Lower lobe of right lung (tissue), 2 donors: ENCODE results near the gene ARFGEF3. TPM values are rescaled to one million over a fixed set of nuclear protein-coding genes. Genes with fewer than 3 reads are reported as not detected.

Experiments
- ATAC-seq, 2 donors: fragments of 200-7000 bp; cut with Tn5 transposase; one replicate each; pipeline ENCODE4 v1.9.1; 2020 to 2022; ENCODE audit warnings: mild to moderate bottlenecking in 2 of 2, moderate library complexity in 2 of 2
- DNase-seq: peaks from one replicate; pipeline ENCODE4 v3.0.0-alpha.2; 2020
- H3K27ac ChIP-seq: fragments of 200-600 bp; one replicate; pipeline ENCODE4 v1.8.0; 2022
- H3K27me3 ChIP-seq: fragments of 200-600 bp; one replicate; pipeline ENCODE4 v1.8.0; 2022; ENCODE audit warnings: low read depth
- H3K36me3 ChIP-seq: fragments of 200-600 bp; one replicate; pipeline ENCODE4 v1.8.0; 2022; ENCODE audit warnings: mild to moderate bottlenecking
- H3K4me1 ChIP-seq: fragments of 200-600 bp; one replicate; pipeline ENCODE4 v1.8.0; 2022
- H3K4me3 ChIP-seq: fragments of 200-600 bp; one replicate; pipeline ENCODE4 v1.8.0; 2022; ENCODE audit warnings: mild to moderate bottlenecking
- H3K9me3 ChIP-seq: fragments of 200-600 bp; one replicate; pipeline ENCODE4 v1.8.0; 2022
- CTCF ChIP-seq: fragments of 200-600 bp; IDR thresholded peaks from one replicate; pipeline ENCODE4 v1.8.0; 2022; ENCODE audit warnings: antibody characterized with exemption, mild to moderate bottlenecking
- intact Hi-C: fragments of 100-400 bp; cut with DNase I; formaldehyde crosslinking; loops from one replicate; pipeline ENCODE4 v1.11.0; 2022
- total RNA-seq: library from RNA; stranded (reverse); fragmentation: NEBNext Ultra II Directional; extraction: Animal tissue kit (Norgen Biotek cat#: 25700); gene quantifications from one replicate; pipeline ENCODE4 v1.2.1, GENCODE V29; 2021
- donor health status: DM: no; HTN: yes; CAD: no; lungs with severe emphysema.

Gene ARFGEF3
- total RNA-seq, 1 donor from 2014 or later, result 33.8 TPM

GRCh38 chr6:138257638-138258040, 95.9 kb downstream of the ARFGEF3 start:
- no peak for TF ChIP-seq CTCF
- Histone ChIP-seq H3K27me3 (no peaks in the 10 kb centered on the region), H3K4me1 (no peaks in the 10 kb centered on the region), H3K27ac (no peak overlapping the region), H3K9me3 (no peaks in the 10 kb centered on the region), H3K4me3 (no peak overlapping the region), H3K36me3 (peaks cover 5% of the 10 kb centered on the region)
- DNase-seq (no peak), ATAC-seq (peak in 1 of 2 donors; percentile 35)
- intact Hi-C loops, result no loop called here

DNA sequence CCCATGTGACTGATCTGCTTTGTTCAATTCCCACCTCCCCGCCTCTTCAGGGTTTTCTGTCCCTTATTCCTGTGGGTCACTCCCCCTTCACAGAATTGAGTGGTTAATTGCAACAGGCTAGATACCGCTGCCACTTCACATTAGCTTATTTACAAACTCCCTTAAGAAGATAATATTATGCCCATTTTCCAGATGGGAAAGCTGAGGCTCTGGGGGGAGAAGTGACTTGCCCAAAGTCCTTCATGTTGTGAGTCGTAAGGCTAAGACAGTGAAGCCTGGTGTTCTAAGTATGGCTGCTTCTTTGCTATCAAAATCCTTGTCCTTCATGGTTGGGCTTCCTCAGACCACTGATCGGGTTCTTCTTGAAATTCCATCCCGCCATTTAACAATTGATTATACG, 96.5 kb downstream of the ARFGEF3 start:
- Histone ChIP-seq H3K4me3 (no peak overlapping the region), H3K27me3 (no peaks in the 10 kb centered on the region), H3K27ac (peak overlapping the region; percentile 52), H3K4me1 (no peaks in the 10 kb centered on the region), H3K9me3 (no peaks in the 10 kb centered on the region), H3K36me3 (peaks cover 10% of the 10 kb centered on the region)
- no peak for TF ChIP-seq CTCF
- ATAC-seq (peak in 1 of 2 donors; percentile 3), DNase-seq (no peak)
- intact Hi-C loops, result no loop called here

GRCh38 chr6:138258991-138259390, 97.3 kb downstream of the ARFGEF3 start:
- Histone ChIP-seq H3K36me3 (peaks cover 10% of the 10 kb centered on the region), H3K9me3 (no peaks in the 10 kb centered on the region), H3K27ac (peak overlapping the region; percentile 52), H3K4me3 (no peak overlapping the region), H3K4me1 (no peaks in the 10 kb centered on the region), H3K27me3 (no peaks in the 10 kb centered on the region)
- TF ChIP-seq CTCF, result no peak
- DNase-seq (no peak), ATAC-seq (peak; percentile 87 to 93)
- intact Hi-C loops, result no loop called here

GRCh38 chr6:138261116-138261780, 99.5 kb downstream of the ARFGEF3 start:
- Histone ChIP-seq H3K4me3 (no peak overlapping the region), H3K9me3 (no peaks in the 10 kb centered on the region), H3K27ac (no peak overlapping the region), H3K27me3 (no peaks in the 10 kb centered on the region), H3K36me3 (peaks cover 9% of the 10 kb centered on the region), H3K4me1 (no peaks in the 10 kb centered on the region)
- no peak for TF ChIP-seq CTCF
- intact Hi-C loops, result no loop called here
- DNase-seq (no peak), ATAC-seq (no peak)

GRCh38 chr6:138263963-138264362, 102.2 kb downstream of the ARFGEF3 start:
- DNase-seq (no peak), ATAC-seq (no peak)
- Histone ChIP-seq H3K9me3 (no peaks in the 10 kb centered on the region), H3K36me3 (peaks cover 9% of the 10 kb centered on the region), H3K4me1 (no peaks in the 10 kb centered on the region), H3K4me3 (no peak overlapping the region), H3K27me3 (no peaks in the 10 kb centered on the region), H3K27ac (no peak overlapping the region)
- no peak for TF ChIP-seq CTCF
- intact Hi-C loops, result no loop called here
